M059J (cell line): Measurements from ENCODE around the gene SNX2. TPM values are rescaled to one million over a fixed set of nuclear protein-coding genes. Genes with fewer than 3 reads are reported as not detected.
A peak's percentile ranks its signal among the peaks of the same experiment; 100 is the strongest.
"Not testable (repeated sequence)": the region's sequence is repeated elsewhere in the genome, so short reads cannot be mapped to it uniquely, and the experiment has no call there.

ENCODE experiments used
- DNase-seq: peaks from one replicate; pipeline ENCODE4 v3.0.0-alpha.2; 2012; ENCODE audit warnings: low read depth
- total RNA-seq: library from RNA; depleted of rRNA; stranded (reverse); fragments of >200 nt; shearing (Covaris generic); gene quantifications from 2 replicates; pipeline ENCODE4 v1.2.3, GENCODE V29; 2014; rRNA removed

The SNX2 gene
- total RNA-seq, 1 experiment from 2014 or later: 54.6 TPM

DNA sequence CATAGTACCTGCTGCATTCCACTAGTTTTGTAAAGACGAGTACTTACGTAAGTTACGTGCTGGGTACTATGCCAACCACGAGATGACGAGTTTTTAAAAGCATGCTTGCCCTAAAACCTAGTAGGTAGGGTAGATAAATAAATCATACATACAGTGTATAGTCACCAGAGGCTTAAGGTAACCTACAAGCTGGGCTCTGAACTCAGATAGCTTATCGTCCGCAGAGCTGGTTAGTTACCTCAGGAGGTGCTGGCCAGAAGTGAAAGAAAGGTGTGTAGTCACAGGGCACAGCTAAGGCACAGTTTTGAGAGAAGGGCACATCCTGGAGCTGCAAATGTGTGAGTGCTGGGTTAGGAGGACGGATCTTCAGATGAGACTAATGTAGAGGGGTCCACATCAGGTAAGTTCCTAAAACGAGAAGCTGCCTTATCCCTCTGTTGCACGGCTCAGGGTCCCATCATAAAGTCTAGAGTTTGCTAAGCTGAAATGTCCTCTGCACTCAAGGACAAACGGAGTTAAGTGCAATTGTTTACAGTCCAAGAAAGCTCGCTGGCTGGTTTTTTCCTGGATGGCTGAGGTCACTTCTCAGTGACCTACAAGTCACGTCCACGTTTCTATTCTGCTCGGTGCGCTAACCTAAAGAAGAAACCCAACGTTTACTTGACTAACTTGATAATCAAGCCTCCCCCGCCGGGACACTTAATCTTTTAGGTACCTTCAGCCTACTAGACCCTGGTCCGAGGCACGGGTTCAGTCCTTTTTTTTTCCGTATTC is 69.4 kb downstream of the SNX2 start:
- peak; percentile 31 for DNase-seq

DNA sequence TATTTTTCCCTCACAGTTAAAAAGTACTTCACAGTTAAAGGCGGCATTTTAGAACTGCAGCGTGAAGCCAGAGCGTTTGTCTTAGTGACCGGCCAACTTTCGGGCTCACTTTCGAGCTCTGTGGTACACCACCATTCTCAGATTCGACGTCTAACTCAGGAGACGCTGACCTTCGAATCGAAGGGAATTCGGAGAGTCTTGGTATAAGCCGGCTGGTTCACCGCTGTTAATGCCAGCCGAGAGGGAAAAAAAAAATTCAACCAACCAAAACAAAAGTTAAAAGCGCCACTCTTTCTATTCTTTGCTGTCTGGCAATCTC is 70.0 kb downstream of the SNX2 start:
- no peak for DNase-seq

DNA sequence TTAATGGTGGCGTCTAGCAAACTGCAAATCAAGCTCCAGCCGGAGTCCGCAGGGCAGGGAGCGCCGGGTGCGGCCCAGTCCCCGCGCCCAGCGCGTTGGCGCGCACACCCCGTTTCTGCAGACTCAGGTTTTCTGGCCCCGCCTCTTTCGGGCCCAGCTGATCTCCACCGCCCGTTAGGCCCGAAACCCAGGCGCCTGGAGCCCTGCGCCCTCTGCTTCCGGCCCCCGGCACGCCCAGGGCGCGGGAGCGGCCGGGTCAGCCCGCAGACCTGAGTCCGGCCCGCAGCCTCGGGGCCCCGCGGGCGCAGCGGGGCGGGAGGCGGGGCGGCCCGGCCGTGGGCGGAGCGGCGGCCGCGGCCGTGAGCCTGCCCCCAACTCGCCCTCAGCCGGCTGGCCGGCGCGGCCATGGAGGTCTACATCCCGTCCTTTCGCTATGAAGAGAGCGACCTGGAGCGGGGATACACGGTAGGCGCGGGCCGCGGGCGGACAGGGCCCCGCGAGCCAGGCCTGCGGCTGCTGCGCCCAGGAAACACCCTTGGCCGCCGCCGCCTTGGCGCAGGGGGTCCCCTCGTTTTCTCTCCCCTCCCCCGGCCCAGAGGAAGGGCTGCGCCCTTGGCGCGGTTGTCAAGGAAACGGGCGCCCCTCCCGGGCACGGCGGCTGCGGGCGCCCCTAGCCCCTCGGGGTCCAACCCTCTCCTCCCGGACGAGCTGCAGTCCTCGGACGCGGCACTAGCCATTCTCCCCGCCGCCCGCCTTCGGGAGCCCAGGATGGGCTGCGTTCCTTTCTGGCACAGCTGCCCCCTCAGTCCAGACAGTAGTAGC is 70.6 kb downstream of the SNX2 start, which contains the start of gene SNX24:
TSS of gene SNX24 (plus strand) at position 385 of the 822 bp plus-strand sequence. CDS start at position 406, 21 bp downstream.
- DNase-seq: peak; percentile 79

DNA sequence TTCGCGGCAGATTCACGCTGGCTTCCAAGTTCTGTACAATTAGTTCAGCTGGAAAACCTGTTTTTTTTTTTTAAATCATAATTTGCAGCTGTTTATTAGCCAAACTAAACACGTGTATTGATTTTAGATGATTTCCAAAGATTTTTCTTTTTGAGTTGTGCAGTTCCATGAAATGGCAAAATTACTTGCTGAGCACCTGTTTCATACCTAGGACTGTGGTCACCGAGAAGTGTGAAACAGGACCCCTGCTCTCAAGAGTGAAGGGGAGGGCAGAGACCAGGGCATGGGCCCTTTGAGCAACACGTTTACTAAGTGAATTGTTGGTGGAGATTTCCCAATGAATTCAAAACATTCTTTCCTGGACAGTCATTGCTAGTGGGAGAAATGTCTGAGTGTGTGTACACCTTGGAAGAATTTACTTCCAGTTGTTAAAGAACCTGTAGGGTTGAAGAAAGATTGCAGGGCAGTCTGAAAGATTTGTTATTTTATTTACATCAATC is 71.2 kb downstream of the SNX2 start:
- DNase-seq: peak; percentile 82

DNA sequence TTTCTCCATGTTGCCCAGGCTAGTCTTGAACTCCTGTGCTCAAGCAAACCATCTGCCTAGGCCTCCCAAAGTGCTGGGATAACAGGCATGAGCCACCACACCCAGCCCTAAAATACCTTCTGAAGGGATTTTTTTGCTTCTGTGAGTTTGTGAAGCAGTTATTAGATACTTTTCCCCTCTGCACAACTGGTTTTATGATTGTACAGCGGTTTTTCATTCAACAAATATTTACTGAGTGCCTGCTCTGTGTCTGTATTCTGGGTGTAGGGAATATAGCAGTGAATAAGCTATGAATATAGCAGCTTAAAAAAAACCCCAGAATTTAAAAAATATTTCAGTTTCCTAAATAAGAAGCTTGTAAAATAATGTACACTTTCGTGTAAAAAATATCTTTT is 72.8 kb downstream of the SNX2 start:
- no peak for DNase-seq

DNA sequence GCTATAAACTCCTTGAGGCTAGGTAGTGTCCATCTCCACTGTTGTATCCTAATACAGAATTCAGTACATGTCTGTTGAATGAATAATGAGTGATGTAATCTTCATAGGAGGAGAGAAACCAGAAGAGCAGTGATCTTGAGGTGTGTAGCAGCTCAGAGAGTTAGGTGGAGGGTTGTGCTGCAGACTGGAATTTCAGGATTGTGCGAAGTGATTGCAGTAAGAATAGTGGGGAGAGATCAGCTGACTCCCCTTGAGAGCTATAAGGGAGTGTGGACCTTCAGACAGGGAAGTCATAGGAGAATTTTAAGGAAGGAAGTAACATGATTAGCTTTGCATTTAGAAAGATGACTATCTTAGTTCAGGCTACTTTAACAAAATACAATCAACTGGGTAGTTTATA is 74.9 kb downstream of the SNX2 start:
- DNase-seq: peak; percentile 35

DNA sequence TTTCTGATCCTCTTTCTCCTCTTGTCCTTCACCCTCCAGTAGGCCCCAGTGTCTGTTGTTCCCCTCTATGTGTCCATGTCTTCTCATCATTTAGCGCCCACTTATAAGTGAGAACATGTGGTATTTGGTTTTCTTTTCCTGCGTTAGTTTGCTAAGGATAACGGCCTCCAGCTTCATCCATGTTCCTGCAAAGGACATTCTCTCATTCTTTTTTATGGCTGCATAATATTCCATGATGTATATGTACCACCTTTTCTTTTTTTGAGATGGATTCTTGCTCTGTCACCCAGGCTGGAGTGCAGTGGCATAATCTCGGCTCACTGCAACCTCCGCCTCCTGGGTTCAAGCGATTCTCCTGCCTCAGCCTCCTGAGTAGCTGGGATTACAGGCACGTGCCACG is 82.7 kb downstream of the SNX2 start:
- not testable (repeated sequence) for DNase-seq

DNA sequence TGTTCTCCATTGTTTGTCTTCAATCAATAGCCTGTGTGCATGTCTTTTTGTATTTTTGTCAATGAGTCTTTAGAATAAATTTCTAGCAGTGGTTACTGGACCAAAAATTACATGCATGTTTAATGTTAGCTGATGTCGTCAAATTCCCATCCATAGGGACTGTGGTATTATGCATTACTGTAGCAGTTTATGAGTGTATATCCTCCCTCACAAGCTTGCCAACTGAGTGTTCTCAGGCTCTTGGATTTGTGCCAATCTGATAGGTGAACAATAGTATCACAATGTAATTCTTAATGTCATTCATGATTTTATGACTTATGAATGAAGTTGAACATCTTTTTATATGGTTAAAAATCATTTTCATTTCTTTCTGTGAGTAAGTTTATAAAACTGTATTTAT is 83.6 kb downstream of the SNX2 start:
- peak; percentile 37 for DNase-seq

DNA sequence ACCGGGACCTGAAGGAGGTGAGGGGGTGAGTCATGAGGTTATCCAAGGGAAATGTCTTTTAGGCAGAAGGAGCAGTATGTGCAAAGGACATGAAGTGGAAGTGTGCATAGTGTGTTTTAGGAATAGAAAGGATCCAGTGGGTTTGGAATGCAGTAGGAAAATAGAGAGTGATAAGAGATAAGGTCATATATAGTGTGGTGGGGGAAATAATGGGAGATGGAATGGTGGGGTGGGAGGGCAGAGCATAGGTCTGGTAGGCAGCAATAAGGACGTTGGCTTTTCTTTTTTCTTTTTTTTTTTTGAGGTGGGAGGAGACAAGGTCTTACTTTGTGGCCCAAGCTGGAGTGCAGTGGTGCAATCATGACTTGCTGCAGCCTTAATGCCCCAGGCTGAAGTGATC is 88.4 kb downstream of the SNX2 start:
- no peak for DNase-seq

DNA sequence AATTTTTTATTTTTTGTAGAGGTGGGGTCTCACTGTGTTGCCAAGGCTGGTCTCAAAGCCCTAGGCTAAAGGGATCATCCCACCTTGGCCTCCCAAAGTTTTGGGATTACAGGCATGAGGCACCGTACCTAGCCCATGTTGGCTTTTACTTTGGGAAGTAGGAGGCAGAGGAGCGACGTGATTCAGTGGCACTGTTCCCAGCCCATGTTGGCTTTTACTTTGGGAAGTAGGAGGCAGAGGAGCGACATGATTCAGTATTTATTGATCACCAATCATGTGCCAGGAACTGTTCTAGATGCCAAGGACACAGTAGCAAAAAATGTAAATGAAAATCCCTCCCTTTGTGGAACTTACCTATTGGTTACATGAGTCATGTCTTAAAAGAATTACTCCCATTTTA is 88.8 kb downstream of the SNX2 start:
- no peak for DNase-seq

DNA sequence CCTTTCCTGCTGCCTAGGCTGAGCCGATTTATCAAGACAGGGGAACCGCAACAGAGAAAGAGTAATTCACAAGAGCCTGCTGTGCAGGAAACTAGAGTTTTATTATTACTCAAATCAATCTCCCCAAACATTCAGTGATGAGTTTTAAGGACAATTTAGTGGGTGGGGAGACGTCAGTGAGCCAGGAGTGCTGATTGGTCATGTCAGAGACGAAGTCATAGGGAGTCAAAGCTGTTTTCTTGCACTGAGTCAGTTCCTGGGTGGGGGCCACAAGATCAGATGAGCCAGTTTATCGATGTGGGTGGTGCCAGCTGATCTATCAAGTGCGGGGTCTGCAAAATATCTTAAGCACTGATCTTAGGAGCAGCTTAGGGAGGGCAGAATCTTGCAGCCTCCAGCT is 89.5 kb downstream of the SNX2 start:
- no peak for DNase-seq

DNA sequence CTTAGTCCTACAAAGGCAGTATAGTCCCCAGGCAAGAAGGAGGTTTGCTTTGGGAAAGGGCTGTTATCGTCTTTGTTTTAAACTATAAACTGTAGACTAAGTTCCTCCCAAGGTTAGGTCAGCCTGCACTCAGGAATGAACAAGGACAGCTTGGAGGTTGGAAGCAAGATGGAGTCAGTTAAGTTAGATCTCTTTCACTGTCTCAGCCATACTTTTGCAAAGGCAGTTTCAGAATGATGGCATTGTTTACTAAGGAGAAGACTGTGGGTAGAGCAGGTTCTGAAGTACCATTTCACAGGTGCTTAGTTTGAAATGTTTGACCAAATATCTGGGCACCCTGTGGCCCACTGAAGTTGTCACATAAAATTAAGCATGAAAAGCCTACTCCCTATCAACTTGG is 90.0 kb downstream of the SNX2 start:
- DNase-seq: no peak

DNA sequence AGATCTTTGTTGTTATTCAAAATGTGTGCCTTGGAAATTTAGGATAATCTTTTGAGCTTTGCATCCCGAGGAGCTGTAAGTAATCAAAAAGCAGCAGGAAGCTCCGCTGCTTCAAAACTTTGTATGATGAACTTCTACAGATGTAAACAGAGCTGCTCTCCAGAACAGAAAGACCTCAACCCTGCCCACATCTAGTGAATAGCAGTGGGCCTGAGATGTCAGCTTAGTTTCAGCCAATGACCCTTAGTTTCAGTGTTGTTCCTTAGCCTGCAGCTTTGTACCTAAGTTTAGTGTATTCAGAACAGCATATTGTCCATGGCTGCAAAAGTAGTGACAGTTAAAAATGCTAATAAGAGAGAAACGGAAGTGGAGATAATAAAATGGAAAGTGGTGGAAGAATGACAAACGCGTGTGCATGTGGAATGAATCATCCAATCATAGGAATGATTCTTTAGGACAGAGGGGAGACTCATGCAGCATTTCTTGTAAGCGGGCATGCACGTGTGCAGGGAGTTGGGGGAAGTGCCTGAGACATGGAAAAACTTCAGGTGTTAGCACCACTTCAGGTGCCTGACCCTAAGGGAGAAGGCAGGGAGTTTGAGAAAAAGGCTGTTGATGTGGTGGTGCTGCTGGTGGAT is 95.5 kb downstream of the SNX2 start:
- DNase-seq: peak; percentile 38

DNA sequence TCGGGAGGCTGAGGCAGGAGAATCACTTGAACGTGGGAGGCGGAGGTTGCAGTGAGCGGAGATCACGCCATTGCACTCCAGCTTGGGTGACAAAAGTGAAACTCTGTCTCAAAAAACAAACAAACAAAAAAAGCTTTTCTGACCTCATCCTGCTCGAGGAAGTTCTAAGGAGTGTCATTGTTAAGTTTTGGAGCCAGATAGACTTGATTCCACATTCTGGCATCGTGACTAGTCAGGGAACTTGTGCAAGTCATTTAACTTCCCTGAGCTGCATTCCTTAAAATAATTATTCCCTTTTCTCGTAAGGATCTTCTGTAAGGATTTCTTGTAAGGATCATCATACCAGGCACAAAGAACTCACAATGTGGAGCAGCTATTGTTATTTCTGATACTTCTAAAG is 96.8 kb downstream of the SNX2 start:
- no peak for DNase-seq

DNA sequence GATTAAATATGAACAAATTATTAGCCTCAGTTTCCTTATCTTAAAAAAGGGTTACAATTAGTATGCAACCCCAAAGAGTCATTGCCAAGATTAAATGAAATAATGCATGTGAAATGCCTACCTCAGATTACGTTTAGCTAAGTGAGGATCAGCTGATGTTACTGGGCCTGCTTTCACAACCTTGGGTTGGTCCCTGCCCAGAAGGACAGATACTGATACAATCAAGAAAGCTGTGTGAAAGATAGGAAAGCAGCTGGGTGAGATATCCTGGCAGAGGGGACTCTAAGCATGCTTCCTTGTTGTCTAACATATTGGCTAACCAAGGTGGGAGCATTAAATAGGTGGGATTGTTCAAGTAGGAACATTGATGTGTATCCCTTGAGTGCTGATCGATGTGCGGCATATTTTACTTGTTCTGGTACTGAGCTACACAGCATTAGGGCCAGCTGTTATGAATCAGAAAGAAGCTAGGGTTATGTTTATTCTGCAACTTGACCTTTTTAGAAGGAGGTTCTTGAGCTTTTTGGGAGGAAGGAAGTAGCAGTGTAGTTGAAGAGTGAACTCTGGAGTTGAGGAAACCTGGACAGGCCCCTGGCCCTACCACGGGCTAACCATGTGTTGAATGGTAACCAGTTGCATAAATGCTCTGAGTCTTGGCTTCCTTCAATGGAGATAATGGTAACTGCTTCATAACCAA is 99.4 kb downstream of the SNX2 start:
- DNase-seq: no peak

DNA sequence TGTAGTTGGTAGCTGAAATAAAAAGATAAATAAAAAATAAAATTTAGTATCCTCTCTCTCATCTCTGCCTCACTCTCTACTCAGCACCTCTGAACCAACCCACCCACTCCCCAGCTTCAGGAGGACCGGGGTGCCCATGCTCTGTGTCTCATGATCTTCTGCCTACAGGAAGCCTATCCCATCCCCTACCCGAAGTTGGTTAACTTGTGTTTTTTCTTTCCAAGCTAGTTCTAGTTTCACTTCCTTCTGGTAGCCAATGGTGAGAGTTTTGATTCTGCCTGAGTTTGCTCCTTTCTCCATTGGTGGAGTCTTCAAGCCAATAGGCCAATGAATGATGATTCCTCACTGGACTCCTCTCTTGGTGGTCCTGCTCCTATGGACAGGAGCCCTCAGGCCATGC is 102.6 kb downstream of the SNX2 start:
- no peak for DNase-seq

DNA sequence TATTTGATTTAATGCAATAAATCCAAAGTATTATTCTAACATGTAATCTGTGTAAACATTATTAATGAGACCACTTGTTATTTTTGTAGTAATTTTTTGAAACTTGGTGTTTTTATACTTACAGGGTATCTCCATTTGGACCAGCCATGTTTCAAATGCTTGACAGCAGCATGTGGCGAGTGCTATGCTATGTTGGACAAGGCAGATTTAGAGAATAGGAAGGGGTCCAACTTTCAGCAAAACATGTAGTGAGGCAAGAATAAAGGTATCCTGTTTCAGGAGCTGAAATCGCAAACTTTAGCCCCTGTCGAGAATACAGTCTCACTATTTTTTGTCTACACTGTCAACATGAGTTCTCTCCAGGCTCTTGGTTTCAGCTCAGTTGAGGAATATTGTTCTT is 104.2 kb downstream of the SNX2 start:
- no peak for DNase-seq

Other genes starting within 250 kb of the SNX2 start
- gene SNX24, start 70.5 kb downstream of the SNX2 start, total RNA-seq: 27.2 and 58.8 TPM in 2 replicates